Activated CD8-positive, alpha-beta memory T cell treated with anti-CD3 and anti-CD28 coated beads for 36 hours (primary cell): ENCODE results near the gene TMEM14C. TPM values are rescaled to one million over a fixed set of nuclear protein-coding genes. Genes with fewer than 3 reads are reported as not detected.
"Not testable (repeated sequence)": the region's sequence is repeated elsewhere in the genome, so short reads cannot be mapped to it uniquely, and the experiment has no call there.

ENCODE experiments used
- CTCF ChIA-PET: fragments of 350-600 bp; sonication (Branson Sonifier 250); formaldehyde crosslinking; loops from one replicate; lab custom pipeline; 2021; ENCODE audit warnings: antibody characterized with exemption; lab: Charles Lee
- POLR2A ChIA-PET: fragments of 350-600 bp; sonication (Branson Sonifier 250); formaldehyde crosslinking; loops from one replicate; lab custom pipeline; 2021; ENCODE audit warnings: antibody characterized with exemption; lab: Charles Lee
- total RNA-seq, 2 experiments: library from RNA; stranded (reverse); gene quantifications; one replicate each; pipeline ENCODE4 v1.2.3, GENCODE V29; 2021

The TMEM14C gene
- total RNA-seq, 2 experiments from 2014 or later: 66.9 to 68.5 TPM

DNA sequence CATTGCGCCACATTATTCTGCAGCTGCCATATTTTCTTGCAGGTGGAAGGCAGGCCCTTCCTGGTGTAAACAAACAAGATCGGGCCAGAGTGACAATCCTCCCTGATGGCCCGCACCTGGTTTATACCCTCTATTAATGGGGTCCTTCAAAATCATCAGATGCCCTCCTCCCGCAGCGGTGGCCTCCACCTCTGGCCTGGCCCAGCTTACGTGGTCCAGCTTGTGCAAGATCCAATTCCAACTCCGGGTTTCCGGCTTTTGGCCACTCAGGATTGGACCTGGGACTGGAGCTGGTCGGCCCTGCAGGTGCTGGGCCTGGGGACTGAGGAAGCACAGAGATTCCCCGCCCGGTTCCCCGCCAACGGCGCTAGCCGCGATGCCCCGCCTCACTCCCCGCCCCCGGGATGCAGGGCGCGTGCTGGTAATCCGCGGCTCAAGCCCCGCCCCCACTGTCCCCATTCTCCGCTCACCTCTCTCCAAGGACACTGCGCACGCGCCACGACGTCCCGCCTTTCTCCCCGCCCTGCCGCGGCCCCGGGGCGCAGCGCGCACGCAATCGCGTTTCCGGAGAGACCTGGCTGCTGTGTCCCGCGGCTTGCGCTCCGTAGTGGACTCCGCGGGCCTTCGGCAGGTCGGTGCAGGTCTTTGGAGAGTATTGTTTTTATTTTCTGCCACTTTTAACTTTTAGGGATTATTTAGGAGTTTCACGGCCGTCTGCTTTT is 24.5 kb downstream of the TMEM14C start, which contains the start of gene TMEM14B:
Gene TMEM14B (plus strand): TSS at position 555 of the 722 bp plus-strand sequence. CDS start 1,441 bp downstream, outside the sequence.
- POLR2A ChIA-PET: interaction anchor here (0.8 to 2.4 kb wide), 5 partner anchors 14 to 53 kb away, joined by 3 to 13 read pairs (median 6); partner anchors contain the start of genes C6orf52, PAK1IP1 and TMEM14C
- CTCF ChIA-PET: interaction anchor here (0.7 kb wide), 1 partner anchor 12 kb away, joined by 3 read pairs; no protein-coding TSS in a partner anchor

DNA sequence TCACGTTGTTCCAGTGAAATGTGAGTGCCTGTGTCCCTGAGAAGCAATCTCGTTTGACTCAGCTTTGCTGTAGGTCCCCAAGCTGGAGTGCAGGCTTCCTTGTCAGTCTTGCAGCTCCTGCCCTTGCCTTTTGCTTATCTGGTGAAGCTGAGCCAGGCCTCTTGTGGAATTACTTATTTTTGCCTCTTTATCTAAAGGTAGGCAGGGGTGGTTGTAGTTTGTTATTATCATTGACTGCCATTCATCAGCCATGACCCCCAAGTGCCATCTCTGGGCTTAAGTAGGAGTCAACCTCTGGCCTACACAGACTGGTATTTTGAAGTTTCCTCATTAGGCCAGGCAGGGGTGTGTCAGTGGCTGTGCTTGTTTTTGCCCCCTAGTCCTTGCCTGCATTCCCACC is 26.9 kb downstream of the TMEM14C start:
- POLR2A ChIA-PET: interaction anchor here (0.6 kb wide), 1 partner anchor 14 kb away, joined by 3 read pairs; no protein-coding TSS in a partner anchor
- CTCF ChIA-PET: interaction anchor here (1.1 kb wide), 1 partner anchor 15 kb away, joined by 3 read pairs; no protein-coding TSS in a partner anchor

DNA sequence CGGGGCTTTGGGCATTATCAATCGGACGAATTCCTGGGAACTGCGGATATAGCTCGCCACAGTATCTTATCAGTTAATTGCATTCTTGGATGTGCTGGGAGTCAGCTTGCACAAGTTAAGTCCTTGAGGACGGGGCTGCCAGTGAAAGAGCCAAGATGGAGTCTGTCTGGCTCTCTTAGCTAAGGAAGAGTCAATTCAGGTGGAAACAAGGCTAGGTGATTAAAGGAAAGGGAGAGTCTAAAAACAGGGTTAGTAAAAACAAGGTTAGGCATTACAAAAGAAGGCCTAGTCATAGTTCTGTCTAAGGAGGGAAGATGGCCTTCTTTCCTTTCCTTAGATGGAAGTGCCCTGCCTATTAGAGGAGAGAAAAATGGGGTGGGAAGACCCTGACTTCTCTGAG is 27.7 kb downstream of the TMEM14C start:
- CTCF ChIA-PET: interaction anchor here (0.8 kb wide), 1 partner anchor 47 kb away, joined by 3 read pairs; no protein-coding TSS in a partner anchor
- POLR2A ChIA-PET: not testable (repeated sequence)

- POLR2A ChIA-PET: interaction anchor here (0.6 kb wide), 1 partner anchor 31 kb away, joined by 3 read pairs; no protein-coding TSS in a partner anchor
- CTCF ChIA-PET: not testable (repeated sequence)
Observed at GRCh38 chr6:10751757-10752156, 28.9 kb downstream of the TMEM14C start.

GRCh38 chr6:10756085-10756484 is 33.2 kb downstream of the TMEM14C start:
- ChIA-PET CTCF (interaction anchor here (0.5 kb wide), 1 partner anchor 97 kb away, joined by 3 read pairs; no protein-coding TSS in a partner anchor), POLR2A (no interaction called here)

DNA sequence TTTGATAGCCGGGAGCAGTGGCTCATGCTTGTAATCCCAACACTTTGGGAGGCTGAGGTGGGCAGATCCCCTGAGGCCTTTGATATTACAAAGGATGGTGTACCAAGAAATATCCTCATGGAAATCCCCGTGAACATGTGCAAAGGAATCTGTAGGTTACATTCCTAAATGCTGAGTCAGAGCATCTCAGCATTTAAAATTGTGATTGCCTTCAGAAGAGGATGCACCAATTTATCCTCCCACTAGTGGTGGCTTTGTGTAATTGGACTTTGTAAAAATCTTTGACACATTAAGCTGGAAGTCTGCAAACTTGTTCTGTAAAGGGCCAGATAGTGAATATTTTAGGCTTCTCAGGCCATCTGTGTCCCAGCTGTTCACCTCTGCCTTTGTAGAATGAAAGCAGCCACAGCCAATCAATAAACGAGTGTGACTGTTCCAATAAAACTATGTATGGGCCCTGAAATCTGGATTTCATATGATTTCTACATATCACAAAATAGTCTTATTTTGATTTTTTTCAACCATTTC is 36.5 kb downstream of the TMEM14C start:
- POLR2A ChIA-PET: no interaction called here

DNA sequence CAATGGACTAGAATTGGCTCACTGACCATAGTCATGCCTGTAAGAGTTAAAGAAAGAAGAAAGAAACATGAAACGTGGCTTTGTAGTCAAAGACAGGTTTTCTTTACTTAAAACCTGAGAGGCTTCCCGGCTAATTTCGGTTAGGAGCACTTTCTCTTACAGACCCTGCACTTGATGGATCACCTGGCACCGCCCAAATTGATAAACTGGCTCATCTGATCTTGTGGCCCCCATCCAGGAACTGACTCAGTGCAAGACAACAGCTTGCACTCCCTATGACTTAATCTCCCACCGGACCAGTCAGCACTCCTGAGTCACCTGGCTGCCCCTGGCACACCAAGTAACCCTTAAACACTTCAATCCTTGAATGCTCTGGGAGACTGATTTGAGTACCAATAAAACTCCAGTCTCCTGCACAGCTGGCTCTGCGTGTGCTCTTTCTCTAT is 37.0 kb downstream of the TMEM14C start:
- ChIA-PET POLR2A (no interaction called here), CTCF (interaction anchor here (0.6 to 2.1 kb wide), 5 partner anchors 10 to 286 kb away, joined by 3 to 4 read pairs (median 3); no protein-coding TSS in a partner anchor)

More for the DNA sequence above, 36.5 kb downstream of the TMEM14C start:
- CTCF ChIA-PET: interaction anchor here (0.8 to 2.1 kb wide), 2 partner anchors 10 to 11 kb away, joined by 3 to 4 read pairs; no protein-coding TSS in a partner anchor

DNA sequence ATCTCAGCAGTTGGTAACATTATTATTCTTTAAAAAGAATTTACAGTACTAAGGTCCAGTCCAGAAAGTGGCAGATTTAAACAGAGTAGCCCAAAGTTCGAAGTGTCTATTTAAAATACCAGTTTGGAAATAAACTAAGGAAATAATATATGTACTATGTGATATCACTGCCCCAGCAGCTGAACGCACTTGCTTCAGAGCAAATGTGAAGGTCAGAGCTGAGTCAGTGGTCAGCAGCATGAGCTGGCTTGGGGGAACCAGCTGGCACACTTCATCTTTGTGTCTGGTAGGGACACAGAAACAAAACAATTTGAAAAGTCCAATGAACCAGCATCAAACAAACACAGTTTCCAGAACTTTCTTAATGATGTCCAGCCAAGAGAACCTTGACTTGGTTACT is 40.1 kb downstream of the TMEM14C start:
- ChIA-PET POLR2A (no interaction called here), CTCF (no interaction called here)

DNA sequence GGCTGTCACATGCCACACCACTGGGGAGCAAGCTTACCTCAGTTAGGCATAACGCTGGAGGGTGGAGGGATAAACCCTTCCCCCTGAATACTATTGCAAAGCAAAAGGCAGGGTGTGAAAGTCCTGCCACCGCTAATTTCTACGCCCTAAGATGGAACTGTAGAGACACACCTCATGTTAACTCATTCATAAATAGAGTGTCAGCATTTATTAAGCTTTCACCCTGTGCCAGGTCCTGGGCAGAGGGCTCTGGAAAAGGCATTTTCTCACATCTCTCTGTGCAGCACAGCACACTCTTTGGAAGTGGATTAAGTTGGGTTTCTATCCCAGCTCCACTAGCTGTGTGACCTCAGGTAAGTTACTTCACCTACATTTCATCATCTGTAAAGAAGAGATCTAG is 46.5 kb downstream of the TMEM14C start:
- POLR2A ChIA-PET: no interaction called here
- CTCF ChIA-PET: interaction anchor here (1.4 kb wide), 1 partner anchor 10 kb away, joined by 4 read pairs; no protein-coding TSS in a partner anchor

DNA sequence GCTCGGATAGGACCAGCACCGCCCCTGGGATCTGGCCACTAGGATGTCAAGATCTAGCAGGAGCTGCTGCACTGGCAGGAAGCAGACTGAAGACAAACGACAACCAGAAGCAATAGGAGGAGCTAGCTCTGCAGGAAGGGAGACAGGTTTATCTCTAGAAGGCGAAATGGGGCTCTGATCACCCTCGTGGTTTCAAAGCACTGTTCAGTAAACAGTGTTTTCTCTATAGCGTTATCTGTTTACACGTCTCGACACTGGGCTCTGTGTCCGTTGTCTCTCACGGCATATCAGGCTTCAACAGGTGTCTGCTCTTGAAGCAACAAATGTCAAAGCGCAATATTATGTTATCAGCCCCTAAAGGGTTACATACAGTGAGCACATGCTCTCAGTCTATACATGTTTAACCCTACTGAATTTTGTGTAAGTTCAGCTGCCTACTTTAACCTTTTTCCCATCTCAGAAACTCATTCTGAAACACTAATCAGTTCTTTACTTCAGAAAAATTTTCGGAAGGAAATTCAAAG is 48.6 kb downstream of the TMEM14C start:
- CTCF ChIA-PET: no interaction called here
- POLR2A ChIA-PET: no interaction called here

GRCh38 chr6:10778230-10778629 is 55.4 kb downstream of the TMEM14C start:
- POLR2A ChIA-PET: no interaction called here
- CTCF ChIA-PET: no interaction called here

- ChIA-PET CTCF (no interaction called here), POLR2A (no interaction called here)
Observed at GRCh38 chr6:10779076-10779475, 56.2 kb downstream of the TMEM14C start.

Other genes with a start within 250 kb of the TMEM14C start
- gene GCNT2, start 201.7 kb upstream of the TMEM14C start, total RNA-seq: 1 to 10 TPM; 1.7 TPM
- gene C6orf52, start 28.5 kb upstream of the TMEM14C start, total RNA-seq: 1 to 10 TPM; 5.5 to 5.7 TPM
- 10 to 100 TPM; 53.7 to 55.9 TPM for gene PAK1IP1, start 28.1 kb upstream of the TMEM14C start, total RNA-seq
- gene TMEM14B, start 24.7 kb downstream of the TMEM14C start, total RNA-seq: 10 to 100 TPM; 98.0 to 99.3 TPM
- gene MAK, start 115.5 kb downstream of the TMEM14C start, total RNA-seq: 1 to 10 TPM; 2.5 to 2.8 TPM
- gene GCM2, start 159.0 kb downstream of the TMEM14C start, total RNA-seq: not detected
- not detected for gene SYCP2L, start 164.0 kb downstream of the TMEM14C start, total RNA-seq